ENCODE results near the gene CCDC170. TPM values are rescaled to one million over a fixed set of nuclear protein-coding genes. Genes with fewer than 3 reads are reported as not detected.

Gene CCDC170
- total and polyA plus RNA-seq, 3 donors from 2014 or later, result 3.1 to 9.5 (median 3.3) TPM

GRCh38 chr6:151630991-151631655 lies 137.3 kb downstream of the CCDC170 start:
- no peak for DNase-seq
- TF ChIP-seq POLR2A (IDR thresholded peaks at IDR 0.05) (no peak), CTCF (IDR thresholded peaks at IDR 0.05) (no peak)

GRCh38 chr6:151632415-151632987 lies 138.7 kb downstream of the CCDC170 start:
- no peak for TF ChIP-seq POLR2A (IDR thresholded peaks at IDR 0.05)
- TF ChIP-seq CTCF (IDR thresholded peaks at IDR 0.05), result no peak
- DNase-seq, result no peak
- Histone ChIP-seq H3K9me3 (no peaks in the 10 kb centered on the region), H3K4me1 (no peaks in the 10 kb centered on the region), H3K27ac (no peak overlapping the region), H3K36me3 (ENCODE audit: low read depth, missing control alignments) (no peaks in the 10 kb centered on the region), H3K27me3 (no peaks in the 10 kb centered on the region), H3K4me3 (no peak overlapping the region)
- WGBS, 2 donors, result 69 to 88% methylated on average over 2 of the region's 2 CpGs
- intact Hi-C loops (cut with DNase I; ENCODE audit: low total_unique reads), result no loop called here

More at GRCh38 chr6:151630991-151631655, 137.3 kb downstream of the CCDC170 start:
- intact Hi-C loops (cut with DNase I; ENCODE audit: low total_unique reads), result no loop called here
- no peaks in the 10 kb centered on the region for H3K9me3 ChIP-seq
- no peaks in the 10 kb centered on the region for H3K27me3 ChIP-seq
- no peaks in the 10 kb centered on the region for H3K4me1 ChIP-seq
- no peak overlapping the region for H3K4me3 ChIP-seq
- WGBS, 2 donors, result 58 to 66% methylated on average over 5 of the region's 5 CpGs
- H3K27ac ChIP-seq, result no peak overlapping the region
- no peaks in the 10 kb centered on the region for H3K36me3 ChIP-seq (ENCODE audit: low read depth, missing control alignments)

- Histone ChIP-seq H3K27me3 (no peaks in the 10 kb centered on the region), H3K27ac (no peak overlapping the region), H3K9me3 (no peaks in the 10 kb centered on the region), H3K4me1 (no peaks in the 10 kb centered on the region), H3K4me3 (no peak overlapping the region), H3K36me3 (ENCODE audit: low read depth, missing control alignments) (no peaks in the 10 kb centered on the region)
- 82 to 83% methylated on average over 5 of the region's 5 CpGs for WGBS, 2 donors
- no peak for TF ChIP-seq CTCF (IDR thresholded peaks at IDR 0.05)
- TF ChIP-seq POLR2A (IDR thresholded peaks at IDR 0.05), result no peak
- intact Hi-C loops (cut with DNase I; ENCODE audit: low total_unique reads), result no loop called here
- DNase-seq, result no peak
Observed at GRCh38 chr6:151633526-151634335, 139.9 kb downstream of the CCDC170 start.

GRCh38 chr6:151634336-151634720 lies 140.5 kb downstream of the CCDC170 start:
- H3K27ac ChIP-seq, result no peak overlapping the region
- 85 to 88% methylated on average over 3 of the region's 3 CpGs for WGBS, 2 donors
- no peaks in the 10 kb centered on the region for H3K4me1 ChIP-seq
- H3K27me3 ChIP-seq, result no peaks in the 10 kb centered on the region
- H3K4me3 ChIP-seq, result no peak overlapping the region
- H3K9me3 ChIP-seq, result no peaks in the 10 kb centered on the region
- no peak for TF ChIP-seq CTCF (IDR thresholded peaks at IDR 0.05)
- TF ChIP-seq POLR2A (IDR thresholded peaks at IDR 0.05), result no peak
- no peak for DNase-seq
- intact Hi-C loops (cut with DNase I; ENCODE audit: low total_unique reads), result no loop called here
- no peaks in the 10 kb centered on the region for H3K36me3 ChIP-seq (ENCODE audit: low read depth, missing control alignments)
